Left cardiac atrium (tissue), 4 donors: Measurements from ENCODE around the gene JUNB. TPM values are rescaled to one million over a fixed set of nuclear protein-coding genes. Genes with fewer than 3 reads are reported as not detected.

Source experiments
- ATAC-seq, 2 donors: fragments of 200-7000 bp; cut with Tn5 transposase; one replicate each; pipeline ENCODE4 v1.9.1; 2020; ENCODE audit warnings: mild to moderate bottlenecking in 2 of 2, moderate library complexity in 2 of 2
- DNase-seq: peaks from one replicate; pipeline ENCODE4 v3.0.0-alpha.2; 2020
- intact Hi-C, 2 donors: fragments of 100-400 bp; cut with DNase I; formaldehyde crosslinking; loops; one replicate each; pipeline versions ENCODE4 v1.14.1 to v1.15.1; 2022 to 2023
- long read RNA-seq: library from polyadenylated mRNA; unstranded; transcript quantifications from one replicate; pipeline ENCODE4 v2.0.0, GENCODE V29; 2021
- total RNA-seq, 2 donors: library from RNA; stranded (reverse); fragmentation: NEBNext Ultra II Directional; extraction: Animal tissue kit (Norgen Biotek cat#: 25700); gene quantifications; one replicate each; pipeline ENCODE4 v1.2.1, GENCODE V29; 2021
- donor health status: DM: no; HTN: yes; CAD: no.
- donor health status: DM: no; HTN: yes; CAD: no; lungs with severe emphysema.
- donor health status: DM: yes; HTN: yes; CAD: no.
- donor health status: Dilated cardiomyopathy.

JUNB gene
- 100 to 1,000 TPM in 1 of 2 donors, 10 to 100 TPM in 1; 46.6 to 216 TPM for total RNA-seq
- long read RNA-seq, transcript JUNB-201 (1 exons, 1,820 nt), result major isoform, 893 of 893 reads
- long read RNA-seq, partial matches to known transcripts, result 0 of 893 reads
- long read RNA-seq, other reads (novel, unspliced or antisense), result 0 of 893 reads

DNA sequence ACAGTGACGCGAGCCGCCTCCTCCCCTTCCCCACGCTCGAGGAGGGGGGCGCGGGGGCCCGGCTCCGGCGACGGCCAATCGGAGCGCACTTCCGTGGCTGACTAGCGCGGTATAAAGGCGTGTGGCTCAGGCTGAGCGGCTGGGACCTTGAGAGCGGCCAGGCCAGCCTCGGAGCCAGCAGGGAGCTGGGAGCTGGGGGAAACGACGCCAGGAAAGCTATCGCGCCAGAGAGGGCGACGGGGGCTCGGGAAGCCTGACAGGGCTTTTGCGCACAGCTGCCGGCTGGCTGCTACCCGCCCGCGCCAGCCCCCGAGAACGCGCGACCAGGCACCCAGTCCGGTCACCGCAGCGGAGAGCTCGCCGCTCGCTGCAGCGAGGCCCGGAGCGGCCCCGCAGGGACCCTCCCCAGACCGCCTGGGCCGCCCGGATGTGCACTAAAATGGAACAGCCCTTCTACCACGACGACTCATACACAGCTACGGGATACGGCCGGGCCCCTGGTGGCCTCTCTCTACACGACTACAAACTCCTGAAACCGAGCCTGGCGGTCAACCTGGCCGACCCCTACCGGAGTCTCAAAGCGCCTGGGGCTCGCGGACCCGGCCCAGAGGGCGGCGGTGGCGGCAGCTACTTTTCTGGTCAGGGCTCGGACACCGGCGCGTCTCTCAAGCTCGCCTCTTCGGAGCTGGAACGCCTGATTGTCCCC lies at the start of gene JUNB:
TSS of gene JUNB (plus strand) at position 142 of the 706 bp plus-strand sequence. CDS start at position 428, 286 bp downstream.
- peak; percentile 99 for DNase-seq
- intact Hi-C loops, result loop anchor here in 1 of 2 donors (2.0 kb wide), 1 partner anchor 15 kb away; no protein-coding TSS in a partner anchor
- ATAC-seq, result peak; percentile 65

DNA sequence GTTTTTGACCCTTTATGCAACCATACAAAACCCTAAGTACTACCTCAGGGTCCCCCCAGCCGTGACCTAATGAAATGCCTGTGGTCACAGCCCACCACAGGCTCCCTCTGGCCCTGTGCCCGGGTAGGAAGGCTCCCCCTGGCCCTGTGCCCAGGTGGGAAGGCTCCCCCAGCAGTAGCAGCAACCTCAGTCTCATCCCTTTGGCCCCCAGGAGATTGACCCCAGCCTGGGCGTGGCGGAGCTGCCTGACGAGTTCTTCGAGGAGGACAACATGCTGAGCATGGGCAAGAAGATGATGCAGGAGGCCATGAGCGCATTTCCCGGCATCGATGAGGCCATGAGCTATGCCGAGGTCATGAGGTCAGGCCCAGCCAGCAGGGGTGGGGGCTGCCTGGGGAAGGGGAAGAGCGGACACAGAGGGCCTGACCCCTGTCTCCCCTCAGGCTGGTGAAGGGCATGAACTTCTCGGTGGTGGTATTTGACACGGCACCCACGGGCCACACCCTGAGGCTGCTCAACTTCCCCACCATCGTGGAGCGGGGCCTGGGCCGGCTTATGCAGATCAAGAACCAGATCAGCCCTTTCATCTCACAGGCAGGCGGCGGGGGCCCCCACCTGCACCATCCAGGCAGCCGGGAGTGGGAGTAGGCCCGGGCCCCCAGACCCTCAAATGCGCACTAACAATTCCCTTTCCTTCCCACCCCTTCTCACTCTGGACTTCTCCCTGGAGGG lies 46.0 kb upstream of the JUNB start:
- intact Hi-C loops, result no loop called here
- ATAC-seq (no peak), DNase-seq (no peak)

DNA sequence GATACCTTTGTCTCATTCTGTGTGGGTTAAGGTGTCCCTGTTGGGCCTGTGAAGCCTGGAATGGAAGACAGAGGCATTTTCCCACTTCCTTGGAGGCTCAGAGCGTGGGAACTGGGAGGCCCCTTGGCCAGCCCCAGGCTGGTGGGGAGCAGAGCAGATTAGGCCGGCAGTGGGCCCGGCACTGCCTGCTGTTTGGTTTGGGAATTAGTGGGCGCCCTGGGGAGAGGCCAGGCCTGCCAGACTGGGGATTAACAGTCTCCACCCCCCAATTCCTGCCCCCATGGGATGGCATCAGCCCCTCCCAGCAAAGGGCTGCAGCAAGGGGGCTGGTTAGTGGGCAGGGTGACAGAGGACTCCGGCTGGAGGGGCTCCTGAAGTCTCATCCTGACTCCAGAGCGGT lies 42.8 kb upstream of the JUNB start:
- DNase-seq (no peak), ATAC-seq (no peak)
- intact Hi-C loops, result no loop called here

DNA sequence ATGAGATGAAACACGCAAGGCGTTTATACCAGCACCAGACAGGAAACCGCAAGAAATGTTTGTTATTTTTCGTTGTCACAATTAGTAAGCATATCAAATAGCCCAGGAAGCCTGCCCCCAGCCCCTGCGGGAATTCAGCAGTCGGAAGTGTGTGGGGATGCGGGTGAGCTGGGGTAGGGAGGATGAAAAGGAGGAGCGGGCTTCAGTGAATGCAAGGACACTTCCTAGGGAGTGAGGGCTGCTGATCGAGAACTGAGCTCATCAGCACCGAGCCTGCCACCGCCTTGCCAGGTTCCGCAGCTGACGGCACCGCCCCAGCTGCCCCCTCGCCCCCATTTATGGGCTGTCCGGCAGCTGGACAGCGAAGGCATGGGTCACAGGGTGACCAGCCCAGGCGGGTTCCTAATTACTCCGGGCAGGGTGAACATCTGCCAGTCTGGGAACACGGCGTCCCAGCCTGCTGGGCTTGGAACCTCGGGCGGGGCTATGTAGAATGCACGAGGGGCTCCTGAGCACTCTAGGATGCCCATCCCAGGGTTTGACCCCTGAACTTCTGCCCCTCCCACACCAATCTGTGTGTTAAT lies 41.3 kb upstream of the JUNB start:
- intact Hi-C loops, result no loop called here

DNA sequence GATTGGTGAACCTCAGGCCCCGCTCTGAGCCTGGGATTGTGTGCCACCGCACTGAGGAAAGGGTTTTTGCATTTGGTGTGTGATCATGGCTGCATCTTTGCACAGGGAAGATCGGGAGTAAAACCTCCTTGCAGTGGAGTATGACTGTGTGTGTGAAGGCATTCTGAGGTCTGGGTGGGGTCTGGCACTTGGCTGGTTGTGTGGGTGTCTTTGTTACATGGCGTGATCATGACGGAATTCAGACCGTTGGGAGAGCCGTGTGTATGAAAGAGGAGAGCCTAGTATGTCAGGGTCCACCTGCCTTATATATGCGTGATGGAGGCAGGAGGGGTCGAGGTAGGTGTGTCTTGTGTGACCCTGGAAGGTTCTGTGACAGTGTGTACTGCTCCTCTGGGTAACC lies 40.4 kb upstream of the JUNB start:
- DNase-seq, result no peak
- ATAC-seq, result no peak
- intact Hi-C loops, result no loop called here

More for the DNA sequence above, 41.3 kb upstream of the JUNB start:
- DNase-seq (no peak), ATAC-seq (no peak)

DNA sequence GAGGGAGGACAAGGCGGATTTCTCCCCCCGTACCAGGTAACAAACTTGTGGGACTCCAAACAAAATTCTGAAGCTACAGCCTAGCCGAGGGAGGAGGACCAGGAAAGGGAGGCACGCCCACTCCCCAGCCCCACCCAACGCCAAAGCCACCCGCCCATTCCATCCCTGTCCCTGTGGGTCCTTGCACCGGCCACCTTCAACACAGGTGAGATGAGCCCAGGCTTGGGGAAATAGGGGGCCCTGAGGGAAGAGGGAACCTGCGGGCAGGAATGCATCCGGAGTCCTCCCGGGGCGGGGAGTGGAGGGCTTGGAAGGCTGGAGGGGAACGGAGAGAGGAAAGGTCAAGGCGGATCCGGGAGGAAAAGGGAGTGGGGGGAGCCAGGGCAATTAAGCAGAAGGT lies 39.7 kb upstream of the JUNB start, which contains the start of gene BEST2:
TSS of gene BEST2 (plus strand) at position 157 of the 400 bp plus-strand sequence. CDS start 802 bp downstream, outside the sequence.
- no peak for DNase-seq
- intact Hi-C loops, result no loop called here
- no peak for ATAC-seq

DNA sequence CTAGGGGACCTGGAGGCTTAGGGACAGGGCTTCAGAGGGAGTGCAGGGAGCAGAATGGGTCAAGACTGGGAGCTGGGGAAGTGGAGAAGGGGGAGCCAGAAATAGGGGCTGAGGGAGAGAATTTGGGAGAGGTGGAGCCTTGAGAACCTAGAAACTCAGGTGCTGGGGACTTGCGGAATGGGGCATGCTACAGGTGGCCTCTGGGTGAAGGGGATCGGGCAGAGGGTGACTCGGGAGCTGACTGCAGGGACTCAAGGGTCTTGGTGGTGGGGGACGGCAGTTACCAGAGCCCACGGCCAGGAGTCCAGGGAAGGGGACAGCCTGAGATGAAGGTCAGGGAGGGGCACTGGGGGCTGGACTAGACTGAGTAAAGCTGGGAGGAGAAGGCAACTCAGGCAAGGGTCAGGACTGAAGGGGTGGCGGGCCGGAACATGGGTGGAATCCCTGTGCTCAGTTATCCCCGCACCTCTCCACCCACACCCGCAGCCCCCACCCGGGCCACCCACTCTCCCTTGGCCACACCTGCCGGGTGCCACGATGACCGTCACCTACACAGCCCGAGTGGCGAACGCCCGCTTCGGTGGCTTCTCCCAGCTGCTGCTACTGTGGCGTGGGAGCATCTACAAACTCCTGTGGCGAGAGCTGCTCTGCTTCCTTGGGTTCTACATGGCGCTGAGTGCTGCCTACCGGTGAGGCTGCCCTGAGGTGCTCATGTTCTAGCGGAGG lies 39.1 kb upstream of the JUNB start:
- intact Hi-C loops, result no loop called here
- no peak for ATAC-seq
- no peak for DNase-seq

DNA sequence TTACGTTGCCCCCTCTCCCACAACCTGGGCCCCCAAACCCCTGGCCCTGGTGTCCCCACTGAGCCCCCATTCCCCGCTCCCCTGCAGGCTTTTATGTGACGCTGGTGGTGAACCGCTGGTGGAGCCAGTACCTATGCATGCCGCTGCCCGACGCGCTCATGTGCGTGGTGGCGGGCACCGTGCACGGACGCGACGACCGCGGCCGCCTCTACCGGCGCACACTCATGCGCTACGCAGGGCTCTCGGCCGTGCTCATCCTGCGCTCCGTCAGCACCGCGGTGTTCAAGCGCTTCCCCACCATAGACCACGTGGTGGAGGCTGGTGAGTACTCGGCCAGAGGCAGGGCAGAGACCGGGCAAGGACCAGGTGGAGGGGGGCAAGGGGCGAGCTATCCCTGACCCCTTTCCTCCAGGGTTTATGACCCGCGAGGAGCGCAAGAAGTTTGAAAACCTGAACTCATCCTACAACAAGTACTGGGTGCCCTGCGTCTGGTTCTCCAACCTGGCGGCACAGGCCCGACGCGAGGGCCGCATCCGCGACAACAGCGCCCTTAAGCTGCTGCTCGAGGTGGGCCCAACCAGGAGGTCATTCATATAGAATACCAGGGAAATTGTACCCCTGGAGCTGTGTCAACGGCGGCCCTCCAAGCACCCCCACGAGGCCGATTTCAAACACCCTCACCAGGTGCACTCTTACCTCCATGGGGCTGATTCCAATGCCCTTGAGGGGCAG lies 36.7 kb upstream of the JUNB start:
- intact Hi-C loops, result no loop called here
- no peak for ATAC-seq

DNA sequence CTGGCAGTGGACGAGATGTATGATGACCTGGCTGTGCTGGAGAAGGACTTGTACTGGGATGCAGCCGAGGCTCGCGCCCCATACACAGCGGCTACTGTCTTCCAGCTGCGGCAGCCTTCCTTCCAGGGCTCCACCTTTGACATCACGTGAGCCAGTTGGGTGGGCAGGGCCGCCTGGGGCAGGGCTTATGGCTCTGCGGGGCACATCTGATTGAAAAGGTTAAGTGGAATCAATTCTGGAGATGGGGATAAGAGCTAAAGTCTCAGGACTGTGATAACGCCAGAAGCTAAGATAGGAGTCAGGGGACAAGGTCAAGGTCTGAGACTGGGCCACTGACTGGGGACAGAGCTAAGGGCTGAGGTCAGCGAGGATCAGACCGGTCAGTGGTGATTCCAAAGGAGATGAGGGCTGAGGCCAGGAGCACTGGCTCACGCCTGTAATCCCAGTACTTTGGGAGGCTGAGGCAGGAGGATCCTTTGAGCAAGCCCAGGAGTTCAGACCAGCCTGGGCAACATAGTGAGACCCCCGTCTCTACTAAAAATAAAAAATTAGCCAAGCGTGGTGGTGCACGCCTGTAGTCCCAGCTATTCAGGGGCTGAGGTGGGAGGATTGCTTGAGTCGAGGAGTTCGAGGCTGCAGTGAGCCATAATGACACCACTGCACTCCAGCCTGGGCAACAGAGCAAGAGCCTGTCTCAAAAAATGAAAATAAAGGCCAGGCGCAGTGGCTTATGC lies 35.0 kb upstream of the JUNB start:
- ATAC-seq (no peak), DNase-seq (no peak)
- intact Hi-C loops, result no loop called here

More for the DNA sequence above, 36.7 kb upstream of the JUNB start:
- no peak for DNase-seq

DNA sequence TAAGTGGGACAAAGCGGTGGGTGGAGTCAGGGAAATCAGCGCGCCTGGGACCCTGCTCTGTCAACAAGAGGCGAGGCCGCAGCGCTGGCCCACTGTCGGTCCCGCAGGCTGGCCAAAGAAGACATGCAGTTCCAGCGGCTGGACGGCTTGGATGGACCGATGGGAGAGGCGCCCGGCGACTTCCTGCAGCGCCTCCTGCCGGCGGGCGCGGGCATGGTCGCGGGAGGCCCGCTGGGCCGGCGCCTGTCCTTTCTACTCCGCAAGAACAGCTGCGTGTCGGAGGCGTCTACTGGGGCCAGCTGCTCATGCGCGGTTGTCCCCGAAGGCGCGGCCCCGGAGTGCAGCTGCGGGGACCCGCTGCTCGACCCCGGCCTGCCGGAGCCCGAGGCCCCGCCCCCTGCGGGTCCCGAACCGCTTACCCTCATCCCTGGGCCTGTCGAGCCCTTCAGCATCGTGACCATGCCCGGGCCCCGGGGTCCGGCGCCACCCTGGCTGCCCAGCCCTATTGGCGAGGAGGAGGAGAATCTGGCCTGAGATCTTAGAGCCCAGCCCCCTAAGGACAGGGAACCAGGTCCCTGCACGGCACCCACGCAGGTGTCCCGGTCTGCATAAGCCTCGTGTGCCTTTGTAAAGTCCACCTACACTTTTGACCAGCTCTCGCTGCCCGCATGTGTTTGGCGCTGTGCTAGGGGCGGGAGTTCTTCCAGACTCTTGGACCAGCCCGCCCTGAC lies 33.6 kb upstream of the JUNB start:
- intact Hi-C loops, result no loop called here
- peak; percentile 87 to 89 for ATAC-seq
- DNase-seq, result peak; percentile 79

DNA sequence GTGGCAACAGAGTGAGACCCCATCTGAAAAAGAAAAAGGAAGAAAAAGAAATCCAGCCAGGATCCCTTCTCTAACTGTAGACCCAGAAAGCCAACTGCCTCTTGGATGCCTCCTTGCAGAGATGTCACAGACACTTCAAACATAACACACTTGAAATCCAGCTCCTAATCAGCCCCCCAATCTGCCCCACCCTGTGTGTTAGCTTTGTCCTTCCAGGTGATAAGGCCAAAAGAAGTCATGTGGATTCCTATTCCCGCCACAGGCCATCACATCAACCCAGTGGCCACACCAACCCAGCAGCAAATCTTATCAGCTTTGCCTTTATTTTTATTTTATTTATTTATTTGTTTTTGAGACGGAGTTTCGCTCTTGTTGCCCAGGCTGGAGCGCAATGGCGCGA lies 31.6 kb upstream of the JUNB start:
- ATAC-seq, result no peak
- DNase-seq, result no peak
- intact Hi-C loops, result no loop called here

DNA sequence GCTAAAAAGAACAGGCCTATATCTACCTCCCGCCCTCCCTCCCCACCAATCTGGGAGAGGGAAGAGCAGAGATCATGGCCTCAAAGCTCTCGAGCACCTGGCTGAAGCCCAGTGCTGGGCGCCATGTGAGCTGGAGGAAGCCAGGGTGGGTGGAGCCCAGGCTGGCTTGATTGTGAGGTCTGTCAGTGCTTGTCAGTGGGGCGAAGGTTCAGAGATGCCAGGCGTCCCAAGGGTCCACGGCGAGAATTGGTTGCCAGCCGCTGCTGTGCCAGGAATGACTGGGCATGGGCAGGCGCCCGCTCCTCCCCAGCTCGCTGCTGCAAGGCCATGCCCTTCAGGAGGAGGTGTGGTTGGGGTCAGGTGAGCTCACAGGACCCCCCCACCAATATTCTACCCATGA lies 28.2 kb upstream of the JUNB start:
- DNase-seq, result no peak
- ATAC-seq, result peak in 1 of 2 donors; percentile 69
- intact Hi-C loops, result no loop called here

DNA sequence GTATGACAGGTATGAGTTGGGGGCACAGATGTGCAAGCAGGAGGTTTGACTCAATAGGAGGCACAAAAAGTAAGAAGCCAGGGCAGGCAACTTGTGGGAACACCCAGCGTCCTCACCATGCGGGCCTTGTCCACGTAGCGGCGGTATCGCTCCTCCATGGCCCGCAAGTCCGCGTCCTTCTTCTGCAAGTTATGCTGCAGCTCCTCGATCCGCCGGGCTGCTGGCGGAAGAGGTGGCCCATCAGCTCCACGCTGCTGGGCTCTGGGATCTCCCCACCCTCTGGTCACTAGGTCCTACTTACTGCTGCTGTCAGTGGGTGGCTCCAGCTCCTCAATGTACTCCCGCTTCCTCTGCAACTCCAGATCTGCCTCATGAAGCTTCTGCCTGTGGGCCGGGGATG lies 26.6 kb upstream of the JUNB start:
- ATAC-seq, result no peak
- intact Hi-C loops, result loop anchor here (2.0 to 5.0 kb wide), 3 partner anchors 38 to 82 kb away; partner anchors contain the start of genes PRDX2 (in 2 of the 2) and THSD8 (in 2 of the 2)
- no peak for DNase-seq

DNA sequence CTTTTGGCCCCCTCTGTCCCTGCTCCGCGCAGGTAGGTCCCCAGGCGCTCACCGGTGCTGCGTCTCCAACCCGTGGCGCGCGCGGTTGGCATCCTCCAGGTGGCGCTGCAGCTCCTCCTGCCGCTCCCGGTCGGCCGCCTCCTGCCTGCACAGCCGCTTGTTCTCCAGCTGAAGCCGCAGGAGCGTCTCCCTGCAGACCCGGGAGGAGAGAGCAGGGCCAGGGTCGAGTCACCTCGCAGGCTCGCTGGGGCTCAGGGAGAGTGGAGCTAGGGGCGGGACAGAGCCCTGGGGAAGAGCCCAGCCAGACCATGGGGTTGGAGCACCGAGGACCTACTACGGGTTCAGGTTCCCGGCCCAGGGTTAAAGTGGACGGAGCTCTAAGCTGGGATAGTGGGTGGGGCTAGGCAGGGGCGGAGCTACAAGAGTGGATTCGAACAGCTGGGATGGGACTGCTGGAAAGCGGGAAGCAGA lies 25.2 kb upstream of the JUNB start:
- intact Hi-C loops, result loop anchor here (5.0 kb wide), 2 partner anchors 36 to 76 kb away; partner anchors contain the start of genes PRDX2 (in 2 of the 2) and THSD8 (in 2 of the 2)
- DNase-seq (peak; percentile 84), ATAC-seq (peak; percentile 77 to 94)

DNA sequence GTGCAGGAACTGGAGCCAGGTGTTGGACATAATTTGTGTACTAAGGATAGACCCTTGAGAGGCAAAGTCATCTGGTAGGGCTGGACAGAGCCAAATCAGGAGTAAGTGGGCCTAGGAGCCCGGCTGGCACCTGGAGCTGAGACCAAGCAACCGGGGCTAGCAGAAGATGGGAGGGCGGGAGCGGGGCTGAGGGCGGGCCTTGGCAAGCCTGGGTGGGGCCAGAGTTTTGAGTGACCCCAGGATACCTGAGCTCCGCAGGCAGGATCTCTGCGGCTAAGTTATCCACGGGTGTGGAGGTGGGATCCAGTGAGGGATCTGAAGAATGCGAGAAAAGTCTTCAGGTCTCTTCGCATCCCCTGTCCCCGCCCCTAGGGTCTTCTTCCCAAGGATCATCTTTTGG lies 24.1 kb upstream of the JUNB start:
- DNase-seq (no peak), ATAC-seq (no peak)
- intact Hi-C loops, result loop anchor here (5.0 kb wide), 2 partner anchors 35 to 75 kb away; partner anchors contain the start of genes PRDX2 (in 2 of the 2) and THSD8 (in 2 of the 2)

DNA sequence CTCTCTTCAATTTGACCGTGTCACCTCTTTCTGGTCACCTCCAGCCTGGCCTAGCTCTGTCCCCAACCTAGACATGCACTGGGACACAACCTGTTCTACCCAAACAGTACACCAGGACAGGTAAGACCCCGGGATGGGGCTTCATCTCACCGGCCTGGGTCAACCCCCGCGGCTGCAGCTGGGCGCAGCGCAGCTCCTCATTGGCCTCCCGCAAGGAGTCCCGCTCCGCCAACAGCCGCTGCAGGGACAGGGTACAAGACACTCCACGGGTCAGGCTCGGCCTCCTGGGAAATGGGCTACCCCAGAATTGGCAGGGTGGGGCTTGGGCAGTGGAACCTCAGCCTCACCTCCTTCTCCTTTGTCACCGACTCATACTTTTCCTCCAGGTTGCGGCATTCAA lies 23.6 kb upstream of the JUNB start:
- ATAC-seq, result no peak
- intact Hi-C loops, result loop anchor here (5.0 kb wide), 2 partner anchors 35 to 75 kb away; partner anchors contain the start of genes PRDX2 (in 2 of the 2) and THSD8 (in 2 of the 2)
- DNase-seq, result no peak
